Activated naive CD4-positive, alpha-beta T cell treated with anti-CD3 and anti-CD28 coated beads, Interleukin-2, amount 50 U/mL, for 72 hours (primary cell): Measurements from ENCODE around the gene GAL3ST1. TPM values are rescaled to one million over a fixed set of nuclear protein-coding genes. Genes with fewer than 3 reads are reported as not detected.

Source experiments
- total RNA-seq, 2 donors: library from RNA; stranded (reverse); gene quantifications; one replicate each; pipeline ENCODE4 v1.2.3, GENCODE V29; 2022

GAL3ST1 gene
- total RNA-seq, 2 donors from 2014 or later: 0.70 TPM; not detected in 1

Other genes starting within 250 kb of the GAL3ST1 start
- 10 to 100 TPM; 27.2 to 36.9 TPM for gene TBC1D10A, start 247.7 kb downstream of the GAL3ST1 start, total RNA-seq
- gene SF3A1, start 217.8 kb downstream of the GAL3ST1 start, total RNA-seq: 100 to 1,000 TPM; 229 to 281 TPM
- gene CCDC157, start 217.7 kb downstream of the GAL3ST1 start, total RNA-seq: 1 to 10 TPM in 1 of 2 donors, not detected in 1; 2.9 TPM
- gene RNF215, start 187.3 kb downstream of the GAL3ST1 start, total RNA-seq: 10 to 100 TPM in 1 of 2 donors, 1 to 10 TPM in 1; 6.8 to 11.8 TPM
- 10 to 100 TPM; 13.9 to 16.3 TPM for gene SEC14L2, start 177.6 kb downstream of the GAL3ST1 start, total RNA-seq
- 10 to 100 TPM; 17.9 to 68.3 TPM for gene MTFP1, start 148.9 kb downstream of the GAL3ST1 start, total RNA-seq
- gene SEC14L3, start 102.6 kb downstream of the GAL3ST1 start, total RNA-seq: not detected
- gene SEC14L4, start 69.0 kb downstream of the GAL3ST1 start, total RNA-seq: under 1 TPM in 1 of 2 donors, not detected in 1; 0.16 TPM
- not detected for gene SEC14L6, start 27.9 kb downstream of the GAL3ST1 start, total RNA-seq
- 100 to 1,000 TPM in 1 of 2 donors, 10 to 100 TPM in 1; 22.4 to 113 TPM for gene PES1, start 17.2 kb upstream of the GAL3ST1 start, total RNA-seq
- 1 to 10 TPM; 1.5 TPM for gene TCN2, start 32.5 kb upstream of the GAL3ST1 start, total RNA-seq
- gene SLC35E4, start 61.1 kb upstream of the GAL3ST1 start, total RNA-seq: 1 to 10 TPM; 3.9 to 9.5 TPM
- gene DUSP18, start 93.2 kb upstream of the GAL3ST1 start, total RNA-seq: 10 to 100 TPM in 1 of 2 donors, 1 to 10 TPM in 1; 7.4 to 10.4 TPM
- gene OSBP2, start 120.2 kb upstream of the GAL3ST1 start, total RNA-seq: 1 to 10 TPM; 1.7 to 6.1 TPM